Panc1 (cell line): ENCODE data around the gene TMEM184C. TPM values are rescaled to one million over a fixed set of nuclear protein-coding genes. Genes with fewer than 3 reads are reported as not detected.

ENCODE experiments used
- ATAC-seq: fragments of 200-7000 bp; cut with Tn5 transposase; 2 replicates; pipeline ENCODE4 v1.9.1; 2020; ENCODE audit warnings: mild to moderate bottlenecking, moderate library complexity
- BruUV-seq: library from RNA; stranded (reverse); fragments of 400-500 nt; replicated peaks from 2 replicates; lab custom pipeline; 2021; lab: Mats Ljungman, UMichigan
- CTCF ChIA-PET: fragments of 300-600 bp; sonication (Branson Sonifier 250); formaldehyde crosslinking; loops from one replicate; lab custom pipeline; 2022; ENCODE audit warnings: antibody characterized with exemption; lab: Charles Lee
- POLR2A ChIA-PET: fragments of 300-600 bp; sonication (Branson Sonifier 250); formaldehyde crosslinking; loops from one replicate; lab custom pipeline; 2022; ENCODE audit warnings: antibody characterized with exemption; lab: Charles Lee
- DNase-seq: peaks from one replicate; pipeline ENCODE4 v3.0.0-alpha.2; 2010; ENCODE audit warnings: low read depth, low spot score
- H3K27ac ChIP-seq: 2 replicates; pipeline ENCODE4 v1.5.1; 2011; ENCODE audit warnings: mild to moderate bottlenecking, low read length, inconsistent platforms
- H3K27me3 ChIP-seq: fragments of 200-500 bp; sonication (Bioruptor generic); 2 replicates; pipeline ENCODE4 v1.6.0; 2014; ENCODE audit warnings: low read length, inconsistent platforms; ENCODE audit not compliant: control insufficient read depth, insufficient read depth
- H3K36me3 ChIP-seq: fragments of 200-500 bp; sonication (Bioruptor generic); 2 replicates; pipeline ENCODE4 v1.5.1; 2014; ENCODE audit warnings: inconsistent platforms, mild to moderate bottlenecking, low read length, moderate library complexity; ENCODE audit not compliant: control insufficient read depth, insufficient read depth
- H3K4me1 ChIP-seq: 2 replicates; pipeline ENCODE4 v1.5.1; 2011; ENCODE audit warnings: inconsistent platforms, mild to moderate bottlenecking, low read length, moderate library complexity; ENCODE audit not compliant: control insufficient read depth, insufficient read depth
- H3K4me3 ChIP-seq, 2 experiments: 2 replicates each; pipeline ENCODE4 v1.5.1; 2011 to 2012; ENCODE audit warnings: low read depth in 2 of 2, low read length in 2 of 2, mild to moderate bottlenecking in 2 of 2, inconsistent platforms in 1 of 2, moderate library complexity in 1 of 2
- H3K9me3 ChIP-seq: fragments of 200-500 bp; sonication (Bioruptor generic); 2 replicates; pipeline ENCODE4 v1.5.1; 2014; ENCODE audit warnings: low read depth, mild to moderate bottlenecking, inconsistent platforms, low read length, moderate library complexity; ENCODE audit not compliant: control insufficient read depth, insufficient read depth
- POLR2AphosphoS5 ChIP-seq: IDR thresholded peaks from 2 replicates; pipeline ENCODE4 v1.6.1; 2012; ENCODE audit warnings: mild to moderate bottlenecking, low read depth, low read length, moderate library complexity
- SIN3A ChIP-seq: IDR thresholded peaks from 2 replicates; pipeline ENCODE4 v1.6.1; 2012; ENCODE audit warnings: low read depth, mild to moderate bottlenecking, low read length, moderate library complexity, borderline replicate concordance; ENCODE audit not compliant: insufficient read depth
- TCF7L2 ChIP-seq: IDR thresholded peaks from 2 replicates; pipeline ENCODE4 v1.6.1; 2011; ENCODE audit warnings: mild to moderate bottlenecking, low read depth, low read length, inconsistent platforms
- in situ Hi-C: cut with HindIII; loops from 2 replicates; pipeline ENCODE4 v1.10.0; 2016; ENCODE audit warnings: low sequenced_read_pairs, low pct_unique_long_range_greater_than_20kb
- intact Hi-C: fragments of 100-400 bp; cut with micrococcal nuclease; formaldehyde crosslinking; loops from one replicate; pipeline ENCODE4 v1.10.0; 2022; ENCODE audit not compliant: unreplicated experiment
- total RNA-seq: library from RNA; stranded (reverse); gene quantifications from one replicate; pipeline ENCODE4 v1.2.1, GENCODE V29; 2021; ENCODE audit not compliant: unreplicated experiment
- TF ChIP-seq, protein P1 (sequence below): fragments of 450-650 bp; IDR thresholded peaks from 2 replicates; pipeline ENCODE4 v1.5.1; 2017; ENCODE audit warnings: mild to moderate bottlenecking
- TF ChIP-seq, protein P2 (sequence below), 2 experiments: IDR thresholded peaks; 2 replicates each; pipeline ENCODE4 v1.6.1; 2011 to 2012; ENCODE audit warnings: low read depth in 2 of 2, control low read depth in 1 of 2, low read length in 1 of 2, mild to moderate bottlenecking in 1 of 2, moderate library complexity in 1 of 2; ENCODE audit not compliant: insufficient read depth in 1 of 2

TMEM184C gene
- total RNA-seq, 1 experiment from 2014 or later: 26.5 TPM

DNA sequence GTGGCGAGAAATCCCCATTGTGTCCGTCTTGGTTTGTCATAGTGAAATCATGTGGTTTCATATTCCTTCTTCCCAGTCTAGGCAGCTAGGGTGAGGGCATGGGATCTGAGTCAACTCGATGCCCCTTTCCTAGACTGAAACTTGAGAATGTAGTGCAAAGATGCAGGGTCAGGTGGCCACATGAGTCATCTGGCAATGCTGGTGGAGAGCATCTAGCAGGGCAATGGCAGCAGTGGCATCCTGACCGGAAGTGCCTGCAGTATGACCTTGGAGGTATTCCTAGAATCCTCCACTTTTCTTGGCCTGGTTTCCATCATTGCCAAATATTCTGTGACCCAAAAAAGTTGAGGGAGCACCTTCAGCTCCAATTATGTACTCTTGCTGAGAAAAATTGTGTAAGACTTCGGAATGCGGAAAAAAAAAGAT, 39.1 kb upstream of the TMEM184C start:
- Histone ChIP-seq H3K27ac (no peak overlapping the region), H3K36me3 (no peaks in the 10 kb centered on the region), H3K4me1 (no peaks in the 10 kb centered on the region), H3K4me3 (no peak overlapping the region), H3K27me3 (no peaks in the 10 kb centered on the region), H3K9me3 (no peaks in the 10 kb centered on the region)
- BruUV-seq: no TSS peak
- ATAC-seq (peak; percentile 34; the same call in 1 of the 2 replicates), DNase-seq (peak; percentile 83)
- intact Hi-C loops (no loop called here), in situ Hi-C loops (no loop called here)
- CTCF ChIA-PET: no interaction called here
- POLR2A ChIA-PET: no interaction called here
- TF ChIP-seq, protein P1, sequence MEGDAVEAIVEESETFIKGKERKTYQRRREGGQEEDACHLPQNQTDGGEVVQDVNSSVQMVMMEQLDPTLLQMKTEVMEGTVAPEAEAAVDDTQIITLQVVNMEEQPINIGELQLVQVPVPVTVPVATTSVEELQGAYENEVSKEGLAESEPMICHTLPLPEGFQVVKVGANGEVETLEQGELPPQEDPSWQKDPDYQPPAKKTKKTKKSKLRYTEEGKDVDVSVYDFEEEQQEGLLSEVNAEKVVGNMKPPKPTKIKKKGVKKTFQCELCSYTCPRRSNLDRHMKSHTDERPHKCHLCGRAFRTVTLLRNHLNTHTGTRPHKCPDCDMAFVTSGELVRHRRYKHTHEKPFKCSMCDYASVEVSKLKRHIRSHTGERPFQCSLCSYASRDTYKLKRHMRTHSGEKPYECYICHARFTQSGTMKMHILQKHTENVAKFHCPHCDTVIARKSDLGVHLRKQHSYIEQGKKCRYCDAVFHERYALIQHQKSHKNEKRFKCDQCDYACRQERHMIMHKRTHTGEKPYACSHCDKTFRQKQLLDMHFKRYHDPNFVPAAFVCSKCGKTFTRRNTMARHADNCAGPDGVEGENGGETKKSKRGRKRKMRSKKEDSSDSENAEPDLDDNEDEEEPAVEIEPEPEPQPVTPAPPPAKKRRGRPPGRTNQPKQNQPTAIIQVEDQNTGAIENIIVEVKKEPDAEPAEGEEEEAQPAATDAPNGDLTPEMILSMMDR: no peak
- no peak for TF ChIP-seq POLR2AphosphoS5
- TF ChIP-seq TCF7L2: no peak
- TF ChIP-seq SIN3A: no peak

DNA sequence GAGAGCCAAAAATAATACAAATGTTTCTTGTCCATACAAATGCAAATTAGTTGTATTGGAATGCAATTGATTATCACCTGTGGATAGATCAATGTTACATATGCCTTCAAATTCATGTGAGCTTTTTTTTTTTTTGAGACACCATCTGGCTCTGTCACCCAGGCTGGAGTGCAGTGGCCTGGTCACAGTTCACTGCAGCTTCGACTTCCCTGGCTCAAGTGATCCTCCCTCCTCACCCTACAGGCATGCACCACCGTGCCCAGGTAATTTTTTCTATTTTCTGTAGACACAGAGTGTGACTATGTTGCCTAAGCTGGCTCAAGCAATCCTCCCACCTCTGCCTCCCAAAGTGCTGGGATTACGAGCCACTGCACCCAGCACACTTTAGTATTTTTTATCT, 38.6 kb upstream of the TMEM184C start:
- CTCF ChIA-PET: no interaction called here
- no TSS peak for BruUV-seq

More for the DNA sequence above, 38.6 kb upstream of the TMEM184C start:
- no peaks in the 10 kb centered on the region for H3K36me3 ChIP-seq
- no peak for ATAC-seq
- no peaks in the 10 kb centered on the region for H3K4me1 ChIP-seq
- TF ChIP-seq, protein P1: no peak
- no peak for TF ChIP-seq SIN3A
- no peak for TF ChIP-seq TCF7L2
- TF ChIP-seq, protein P2, sequence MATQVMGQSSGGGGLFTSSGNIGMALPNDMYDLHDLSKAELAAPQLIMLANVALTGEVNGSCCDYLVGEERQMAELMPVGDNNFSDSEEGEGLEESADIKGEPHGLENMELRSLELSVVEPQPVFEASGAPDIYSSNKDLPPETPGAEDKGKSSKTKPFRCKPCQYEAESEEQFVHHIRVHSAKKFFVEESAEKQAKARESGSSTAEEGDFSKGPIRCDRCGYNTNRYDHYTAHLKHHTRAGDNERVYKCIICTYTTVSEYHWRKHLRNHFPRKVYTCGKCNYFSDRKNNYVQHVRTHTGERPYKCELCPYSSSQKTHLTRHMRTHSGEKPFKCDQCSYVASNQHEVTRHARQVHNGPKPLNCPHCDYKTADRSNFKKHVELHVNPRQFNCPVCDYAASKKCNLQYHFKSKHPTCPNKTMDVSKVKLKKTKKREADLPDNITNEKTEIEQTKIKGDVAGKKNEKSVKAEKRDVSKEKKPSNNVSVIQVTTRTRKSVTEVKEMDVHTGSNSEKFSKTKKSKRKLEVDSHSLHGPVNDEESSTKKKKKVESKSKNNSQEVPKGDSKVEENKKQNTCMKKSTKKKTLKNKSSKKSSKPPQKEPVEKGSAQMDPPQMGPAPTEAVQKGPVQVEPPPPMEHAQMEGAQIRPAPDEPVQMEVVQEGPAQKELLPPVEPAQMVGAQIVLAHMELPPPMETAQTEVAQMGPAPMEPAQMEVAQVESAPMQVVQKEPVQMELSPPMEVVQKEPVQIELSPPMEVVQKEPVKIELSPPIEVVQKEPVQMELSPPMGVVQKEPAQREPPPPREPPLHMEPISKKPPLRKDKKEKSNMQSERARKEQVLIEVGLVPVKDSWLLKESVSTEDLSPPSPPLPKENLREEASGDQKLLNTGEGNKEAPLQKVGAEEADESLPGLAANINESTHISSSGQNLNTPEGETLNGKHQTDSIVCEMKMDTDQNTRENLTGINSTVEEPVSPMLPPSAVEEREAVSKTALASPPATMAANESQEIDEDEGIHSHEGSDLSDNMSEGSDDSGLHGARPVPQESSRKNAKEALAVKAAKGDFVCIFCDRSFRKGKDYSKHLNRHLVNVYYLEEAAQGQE (IDR thresholded peaks at IDR 0.05; ENCODE audit: insufficient read depth in 1 of 2, low read depth in 2 of 2, low read length in 1 of 2): no peak
- no peak for TF ChIP-seq POLR2AphosphoS5
- H3K4me3 ChIP-seq: no peak overlapping the region
- H3K27me3 ChIP-seq: no peaks in the 10 kb centered on the region
- no peak for DNase-seq
- in situ Hi-C loops (no loop called here), intact Hi-C loops (no loop called here)
- no peaks in the 10 kb centered on the region for H3K9me3 ChIP-seq
- no peak overlapping the region for H3K27ac ChIP-seq
- POLR2A ChIA-PET: no interaction called here
